ENCODE measurements around the gene MIX23.

The MIX23 gene

DNA sequence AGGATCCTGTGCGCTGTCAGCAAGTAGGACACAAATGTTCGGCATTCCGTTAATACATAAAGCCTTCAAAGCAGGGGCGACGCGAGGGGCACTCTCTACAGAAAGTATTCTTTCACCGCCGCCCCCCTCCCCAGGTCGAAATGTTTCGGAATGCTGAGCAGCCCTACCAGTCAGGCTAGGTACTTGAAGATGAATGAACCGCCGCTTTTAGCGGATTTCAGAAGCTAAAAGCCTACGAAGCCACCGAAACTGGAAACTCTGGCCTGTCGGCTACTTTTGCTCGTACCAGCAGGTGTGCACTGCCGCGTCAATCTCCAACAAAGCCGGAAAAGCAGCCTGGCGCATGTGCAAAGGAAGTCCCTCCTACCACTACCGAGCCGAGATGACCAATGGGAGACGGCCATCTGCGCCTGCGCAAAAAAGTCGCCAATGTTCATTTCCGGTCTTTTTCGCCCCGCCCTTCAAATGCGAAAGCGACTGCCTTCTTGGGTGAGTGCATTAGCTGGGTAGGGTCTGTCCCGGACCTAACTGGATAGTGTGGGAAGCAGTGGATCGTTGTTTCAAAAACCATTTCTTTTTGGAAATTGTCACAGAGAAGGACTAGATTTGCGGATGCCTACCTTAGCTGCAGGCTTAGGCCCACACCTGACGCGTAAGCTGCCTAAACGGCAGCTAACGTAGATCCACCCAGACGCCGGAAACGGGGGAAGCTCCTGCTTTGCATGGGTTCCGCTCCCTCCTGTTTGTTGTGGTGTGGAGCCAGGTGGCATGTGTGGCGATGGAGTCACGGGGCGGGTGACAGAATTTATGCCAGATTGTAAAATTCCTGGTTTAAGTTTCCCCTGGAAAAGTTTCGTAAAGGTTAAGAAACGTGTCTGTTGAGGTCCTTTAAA is 33.0 kb upstream of the MIX23 start, which contains the start of gene WDR5B:
Gene WDR5B, minus strand, starts transcription at position 301 of the 893 bp plus-strand sequence. CDS start 534 bp downstream, outside the sequence.
- TF ChIP-seq, protein P1, sequence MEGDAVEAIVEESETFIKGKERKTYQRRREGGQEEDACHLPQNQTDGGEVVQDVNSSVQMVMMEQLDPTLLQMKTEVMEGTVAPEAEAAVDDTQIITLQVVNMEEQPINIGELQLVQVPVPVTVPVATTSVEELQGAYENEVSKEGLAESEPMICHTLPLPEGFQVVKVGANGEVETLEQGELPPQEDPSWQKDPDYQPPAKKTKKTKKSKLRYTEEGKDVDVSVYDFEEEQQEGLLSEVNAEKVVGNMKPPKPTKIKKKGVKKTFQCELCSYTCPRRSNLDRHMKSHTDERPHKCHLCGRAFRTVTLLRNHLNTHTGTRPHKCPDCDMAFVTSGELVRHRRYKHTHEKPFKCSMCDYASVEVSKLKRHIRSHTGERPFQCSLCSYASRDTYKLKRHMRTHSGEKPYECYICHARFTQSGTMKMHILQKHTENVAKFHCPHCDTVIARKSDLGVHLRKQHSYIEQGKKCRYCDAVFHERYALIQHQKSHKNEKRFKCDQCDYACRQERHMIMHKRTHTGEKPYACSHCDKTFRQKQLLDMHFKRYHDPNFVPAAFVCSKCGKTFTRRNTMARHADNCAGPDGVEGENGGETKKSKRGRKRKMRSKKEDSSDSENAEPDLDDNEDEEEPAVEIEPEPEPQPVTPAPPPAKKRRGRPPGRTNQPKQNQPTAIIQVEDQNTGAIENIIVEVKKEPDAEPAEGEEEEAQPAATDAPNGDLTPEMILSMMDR (IDR thresholded peaks at IDR 0.05; ENCODE audit: insufficient read depth, missing control alignments) = no peak
- peak; percentile 62 for DNase-seq (ENCODE audit: insufficient read length, low spot score)
- FAIRE-seq = peak; percentile 63

DNA sequence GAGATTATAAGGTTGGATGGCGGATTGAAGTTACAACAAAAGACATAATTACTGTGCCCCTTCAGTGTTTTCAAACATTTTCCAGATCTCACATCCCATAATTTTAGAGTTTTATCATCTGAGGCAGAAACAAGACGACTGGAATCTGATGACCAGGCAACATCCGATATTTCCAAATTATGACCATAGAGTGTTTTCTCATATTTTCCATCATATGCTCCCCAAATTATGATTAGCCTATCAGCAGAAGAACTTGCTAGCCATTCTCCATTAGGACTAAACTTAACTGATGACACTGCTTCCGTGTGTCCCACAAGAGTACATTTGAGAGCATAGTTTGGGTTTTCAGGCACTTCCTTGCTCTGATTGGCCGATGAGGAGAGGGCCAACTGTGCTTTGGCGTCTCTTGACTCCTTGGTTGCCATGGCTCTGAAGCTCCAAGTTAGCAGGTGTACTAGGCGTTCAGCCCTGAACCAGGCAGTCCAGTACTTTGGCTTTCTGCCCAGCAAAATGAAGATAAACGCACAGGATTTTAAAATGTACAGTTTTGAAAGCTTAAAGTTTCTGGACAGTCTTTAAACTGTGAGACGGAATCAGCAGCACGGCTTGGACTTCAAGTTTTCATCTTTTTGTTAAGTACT is 32.2 kb upstream of the MIX23 start:
- FAIRE-seq = no peak
- DNase-seq (ENCODE audit: insufficient read length, low spot score) = no peak
- TF ChIP-seq, protein P1 (IDR thresholded peaks at IDR 0.05; ENCODE audit: insufficient read depth, missing control alignments) = no peak

DNA sequence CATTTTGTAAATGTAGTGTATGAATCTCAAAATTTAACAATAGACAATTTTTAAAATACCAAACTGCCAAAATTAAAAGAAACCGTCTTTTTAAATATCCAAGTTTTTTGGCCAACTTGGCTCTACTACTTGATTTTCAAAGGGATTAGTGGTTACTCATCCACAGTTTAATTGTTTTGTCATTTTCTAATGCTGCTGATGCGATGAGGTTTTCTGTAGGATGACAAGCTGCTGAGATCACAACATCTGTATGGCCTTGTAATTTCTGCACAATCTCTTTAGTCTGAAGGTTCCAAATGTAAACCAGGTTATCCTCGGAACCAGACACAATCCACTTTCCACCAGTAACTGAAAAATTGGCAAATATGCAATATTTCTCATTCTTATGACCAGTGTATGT is 31.4 kb upstream of the MIX23 start:
- no peak for DNase-seq (ENCODE audit: insufficient read length, low spot score)
- TF ChIP-seq, protein P1 (IDR thresholded peaks at IDR 0.05; ENCODE audit: insufficient read depth, missing control alignments) = no peak
- no peak for FAIRE-seq

DNA sequence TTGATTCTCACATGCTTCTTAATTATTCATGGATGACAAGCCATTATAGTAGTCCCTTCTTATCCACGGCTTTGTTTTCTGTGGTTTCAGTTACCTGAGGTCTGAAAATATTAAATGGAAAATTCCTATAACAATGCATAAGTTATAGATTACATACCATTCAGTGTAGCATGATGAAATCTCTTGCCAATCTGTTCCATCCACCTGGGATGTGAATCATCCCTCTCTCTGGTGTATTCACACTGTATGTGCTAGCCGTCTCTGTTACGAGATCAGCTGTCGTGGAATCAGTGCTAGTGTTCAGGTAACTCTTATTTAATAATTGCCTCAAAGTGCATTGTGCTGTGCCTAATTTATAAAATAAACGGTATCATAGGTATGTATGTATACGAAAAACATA is 27.6 kb upstream of the MIX23 start:
- DNase-seq (ENCODE audit: insufficient read length, low spot score) (no peak), FAIRE-seq (no peak)
- TF ChIP-seq, protein P1 (IDR thresholded peaks at IDR 0.05; ENCODE audit: insufficient read depth, missing control alignments) = no peak

DNA sequence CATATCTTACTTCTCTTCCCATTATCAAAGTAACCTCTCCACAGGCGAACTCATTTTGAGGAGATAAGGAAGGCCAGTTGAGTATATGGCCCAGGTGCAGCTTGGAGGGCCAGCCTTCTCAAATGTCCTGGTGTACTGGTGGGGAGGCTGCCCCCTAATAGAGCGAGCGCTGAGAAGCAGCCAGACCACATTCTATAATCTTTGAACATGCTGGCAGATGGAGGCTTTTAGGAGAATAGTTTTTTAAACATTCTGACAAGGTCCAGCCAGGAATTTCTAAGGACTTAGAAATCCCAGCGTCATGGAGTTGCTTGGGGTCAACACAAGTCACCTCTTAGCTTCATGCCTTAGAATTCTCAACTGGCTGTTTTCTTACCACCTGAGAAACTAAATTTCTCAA is 27.1 kb upstream of the MIX23 start:
- TF ChIP-seq, protein P1 (IDR thresholded peaks at IDR 0.05; ENCODE audit: insufficient read depth, missing control alignments) = no peak
- DNase-seq (ENCODE audit: insufficient read length, low spot score) (no peak), FAIRE-seq (no peak)

DNA sequence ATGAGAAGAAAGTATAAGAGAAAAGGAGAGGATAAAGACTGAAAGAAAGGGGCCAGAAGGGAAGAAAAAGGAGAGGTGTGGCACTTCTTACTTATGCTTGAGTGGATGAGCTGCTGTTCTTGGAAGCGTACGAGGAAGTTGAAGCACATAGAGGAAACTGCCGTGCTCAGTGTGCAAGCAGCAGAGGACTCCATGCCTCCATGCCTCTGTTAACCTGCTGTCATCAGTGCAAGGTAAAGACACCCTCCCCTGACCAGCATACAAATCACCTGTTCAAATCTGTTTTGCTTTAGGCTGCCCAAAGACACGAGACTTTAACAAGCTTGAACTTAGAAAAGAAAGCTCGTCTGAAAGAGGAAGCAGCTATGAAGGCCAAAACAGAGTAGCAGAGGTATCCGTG is 26.4 kb upstream of the MIX23 start:
- DNase-seq (ENCODE audit: insufficient read length, low spot score) = no peak
- TF ChIP-seq, protein P1 (IDR thresholded peaks at IDR 0.05; ENCODE audit: insufficient read depth, missing control alignments) = no peak
- FAIRE-seq = no peak

DNA sequence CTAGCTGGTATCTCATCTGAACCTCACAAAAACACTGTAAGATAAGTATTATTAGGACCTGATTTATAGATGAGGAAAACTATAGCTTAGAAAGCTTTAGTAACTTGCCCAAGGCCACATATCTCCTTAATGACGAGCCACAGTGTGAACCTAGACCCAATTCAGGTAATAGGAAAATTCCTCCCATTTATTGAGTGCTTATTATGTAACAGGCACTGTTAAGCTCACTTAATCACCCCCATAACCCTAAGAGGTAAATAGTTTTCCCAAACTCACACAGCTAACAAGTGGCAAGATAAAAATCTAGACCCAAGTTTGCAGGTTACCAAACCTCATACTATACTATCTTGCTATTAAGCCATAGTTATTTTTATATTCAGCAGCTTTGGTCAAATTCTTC is 24.9 kb upstream of the MIX23 start:
- DNase-seq (ENCODE audit: insufficient read length, low spot score) (no peak), FAIRE-seq (no peak)
- TF ChIP-seq, protein P1 (IDR thresholded peaks at IDR 0.05; ENCODE audit: insufficient read depth, missing control alignments) = no peak

Data from D721Med (cell line).